Tibial nerve (tissue), 3 donors: Measurements from ENCODE around the gene HSPB3.

Experiments
- CTCF ChIP-seq, 5 experiments: fragments of 200-600 bp in 3 of 5; fragments of 450-650 bp in 2 of 5; sonication (generic) in 3 of 5; IDR thresholded peaks; one replicate each; pipeline ENCODE4 v1.5.1; 2016 to 2019; ENCODE audit warnings: antibody characterized with exemption in 5 of 5, mild to moderate bottlenecking in 3 of 5, moderate library complexity in 2 of 5
- POLR2A ChIP-seq, 2 donors: fragments of 450-650 bp; IDR thresholded peaks; one replicate each; pipeline ENCODE4 v1.6.1; 2017; ENCODE audit warnings: antibody characterized with exemption in 2 of 2, mild to moderate bottlenecking in 2 of 2, moderate library complexity in 2 of 2

DNA sequence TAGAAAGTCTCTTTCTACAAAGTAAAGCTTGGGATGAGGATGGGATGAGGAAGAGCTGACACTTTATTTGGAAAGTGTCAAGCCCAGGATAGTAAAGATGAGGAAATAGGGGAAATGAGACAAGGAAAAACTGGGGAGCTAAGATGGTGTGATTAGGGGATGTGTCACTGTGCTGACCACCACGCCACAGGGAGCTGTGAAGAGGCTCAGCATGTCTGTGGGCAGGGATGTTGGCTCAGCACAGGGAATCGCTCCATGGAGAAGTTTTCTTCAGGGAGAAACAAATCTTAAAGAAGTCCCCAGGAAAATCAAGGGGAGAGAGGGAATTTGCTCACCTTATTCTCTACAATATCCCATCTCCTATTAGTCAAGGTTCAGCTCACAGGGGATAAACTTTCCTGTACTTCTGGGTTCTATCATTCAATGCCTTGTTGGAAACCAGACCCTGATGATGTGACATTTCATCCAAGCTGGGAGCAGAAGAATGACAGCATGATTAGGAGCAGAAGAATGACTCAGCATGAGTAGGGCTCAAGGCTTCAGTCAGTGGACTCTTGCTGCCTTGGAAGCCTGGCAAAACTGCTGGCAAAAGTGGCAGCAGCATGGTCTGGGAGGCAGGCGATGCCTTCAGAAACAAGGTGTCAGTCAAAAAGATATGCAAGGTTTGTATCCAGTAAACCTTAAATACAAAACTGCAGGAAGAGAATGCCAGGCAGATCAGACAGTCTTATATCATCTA, 4.9 kb downstream of the HSPB3 start:
- TF ChIP-seq CTCF (IDR thresholded peaks at IDR 0.05) (no peak), POLR2A (IDR thresholded peaks at IDR 0.05) (no peak)
